22Rv1 (cell line): Measurements from ENCODE around the gene GFRA1.
A peak's percentile ranks its signal among the peaks of the same experiment; 100 is the strongest.

Experiments
- H3K27ac ChIP-seq: fragments of 450-650 bp; 2 replicates; pipeline ENCODE4 v1.5.1; 2017
- CTCF ChIP-seq: fragments of 450-650 bp; IDR thresholded peaks from 2 replicates; pipeline ENCODE4 v1.5.1; 2017; ENCODE audit warnings: mild to moderate bottlenecking
- ZFX ChIP-seq: fragments of 450-650 bp; IDR thresholded peaks from 2 replicates; pipeline ENCODE4 v1.6.1; 2017; ENCODE audit warnings: antibody characterized with exemption, borderline replicate concordance

Gene GFRA1

GRCh38 chr10:116270771-116271592, 2.0 kb downstream of the GFRA1 start:
- no peak overlapping the region for H3K27ac ChIP-seq
- TF ChIP-seq ZFX = no peak
- TF ChIP-seq CTCF = no peak

GRCh38 chr10:116270126-116270770, 2.8 kb downstream of the GFRA1 start:
- H3K27ac ChIP-seq = no peak overlapping the region
- TF ChIP-seq ZFX = no peak
- TF ChIP-seq CTCF = no peak

GRCh38 chr10:116269619-116270018, 3.4 kb downstream of the GFRA1 start:
- no peak for TF ChIP-seq CTCF
- no peak for TF ChIP-seq ZFX

GRCh38 chr10:116268976-116269375, 4.0 kb downstream of the GFRA1 start:
- no peak overlapping the region for H3K27ac ChIP-seq
- TF ChIP-seq ZFX (no peak), CTCF (0 out of 2 replicates have a peak, but pooled peaks have one; percentile 7)

More at GRCh38 chr10:116269619-116270018, 3.4 kb downstream of the GFRA1 start:
- H3K27ac ChIP-seq = no peak overlapping the region

- no peak overlapping the region for H3K27ac ChIP-seq
- TF ChIP-seq ZFX = no peak
- TF ChIP-seq CTCF = no peak
Measured at GRCh38 chr10:116265686-116266085, 7.3 kb downstream of the GFRA1 start.

GRCh38 chr10:116263870-116264655, 8.9 kb downstream of the GFRA1 start:
- H3K27ac ChIP-seq = no peak overlapping the region
- no peak for TF ChIP-seq CTCF
- TF ChIP-seq ZFX = no peak
